Activated CD8-positive, alpha-beta memory T cell treated with anti-CD3 and anti-CD28 coated beads, Interleukin-2, amount 50 U/mL, for 1 hour (primary cell): ENCODE measurements around the gene CSRP3.

Experiments used
- DNase-seq: peaks from one replicate; pipeline ENCODE4 v3.0.0-alpha.2; 2020; ENCODE audit errors: extremely low read depth

CSRP3 gene

DNA sequence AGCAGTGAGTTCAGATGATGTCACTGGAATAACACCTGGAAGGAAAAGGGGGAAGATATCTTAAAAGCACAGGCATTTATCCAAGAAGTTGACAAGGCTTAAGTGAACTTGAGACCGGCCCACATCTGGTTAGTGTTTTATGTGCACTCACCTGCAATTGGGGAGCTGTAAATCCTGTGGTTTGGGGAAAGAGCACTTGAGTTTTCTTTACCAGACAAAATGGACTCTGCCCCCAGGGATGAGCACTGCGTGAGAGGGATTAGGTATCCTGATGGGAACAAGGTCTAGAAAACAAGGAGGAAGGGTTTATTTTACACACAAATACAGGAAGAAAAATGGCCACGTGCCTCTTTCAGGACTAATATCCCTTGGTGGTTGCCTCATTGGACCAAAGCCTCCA is 23.8 kb upstream of the CSRP3 start:
- DNase-seq = no peak

DNA sequence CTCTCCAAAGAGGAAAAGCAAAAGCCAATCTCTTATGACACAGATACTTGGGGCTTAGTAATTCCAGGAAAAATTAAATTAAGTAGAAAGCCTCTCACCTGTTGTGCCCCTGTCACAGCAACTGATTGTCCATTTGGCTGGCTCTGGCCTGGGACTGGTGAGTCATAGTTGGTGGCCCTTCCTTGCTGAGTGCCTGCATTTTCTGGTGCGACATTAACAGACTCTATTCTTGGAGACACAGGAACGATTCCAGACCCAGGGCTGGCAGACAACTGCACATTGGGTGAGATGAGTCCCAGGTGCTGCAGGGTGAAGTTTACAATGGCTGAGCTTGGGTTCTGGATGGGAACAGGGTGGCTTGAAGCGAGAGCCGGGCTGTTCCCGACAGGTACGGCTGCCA is 23.3 kb upstream of the CSRP3 start:
- DNase-seq = no peak

DNA sequence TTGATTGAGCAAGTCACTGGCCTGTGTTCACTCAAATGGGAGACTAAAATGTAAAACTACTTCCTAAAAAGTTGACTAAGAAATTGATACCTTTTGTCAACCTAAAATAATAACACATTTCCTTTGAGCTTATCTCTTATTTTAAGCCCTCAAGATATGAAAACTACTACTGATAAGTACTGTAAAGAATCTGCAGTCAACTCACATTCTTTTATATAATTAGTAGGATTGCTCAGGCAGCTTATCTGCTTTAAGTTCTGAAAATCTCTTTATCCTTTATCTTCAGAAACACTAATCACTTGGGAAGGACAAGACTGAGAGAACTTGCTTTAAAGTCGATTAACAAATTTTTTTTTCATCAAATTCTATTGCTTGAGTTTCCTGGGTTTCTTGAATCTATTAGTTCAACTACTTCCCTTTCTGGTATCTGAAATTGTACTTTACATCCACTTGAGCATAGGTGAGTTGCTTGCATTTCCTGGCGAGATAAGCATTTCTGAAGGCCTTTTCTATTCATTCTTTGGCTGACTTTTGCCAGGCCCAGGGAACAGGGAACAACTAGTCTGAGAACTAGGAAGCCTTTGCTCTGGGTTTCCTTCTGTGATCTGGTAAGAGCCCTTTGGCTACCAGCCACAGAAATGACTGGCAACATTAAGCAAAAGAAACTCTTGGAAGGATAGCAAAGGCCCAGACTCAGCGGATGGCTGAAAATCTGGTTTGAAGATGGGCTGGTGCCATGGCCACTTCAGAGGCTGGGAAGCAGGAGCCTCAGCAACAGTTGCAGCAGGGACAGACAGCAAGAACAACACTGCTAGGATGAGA is 19.3 kb upstream of the CSRP3 start:
- no peak for DNase-seq

DNA sequence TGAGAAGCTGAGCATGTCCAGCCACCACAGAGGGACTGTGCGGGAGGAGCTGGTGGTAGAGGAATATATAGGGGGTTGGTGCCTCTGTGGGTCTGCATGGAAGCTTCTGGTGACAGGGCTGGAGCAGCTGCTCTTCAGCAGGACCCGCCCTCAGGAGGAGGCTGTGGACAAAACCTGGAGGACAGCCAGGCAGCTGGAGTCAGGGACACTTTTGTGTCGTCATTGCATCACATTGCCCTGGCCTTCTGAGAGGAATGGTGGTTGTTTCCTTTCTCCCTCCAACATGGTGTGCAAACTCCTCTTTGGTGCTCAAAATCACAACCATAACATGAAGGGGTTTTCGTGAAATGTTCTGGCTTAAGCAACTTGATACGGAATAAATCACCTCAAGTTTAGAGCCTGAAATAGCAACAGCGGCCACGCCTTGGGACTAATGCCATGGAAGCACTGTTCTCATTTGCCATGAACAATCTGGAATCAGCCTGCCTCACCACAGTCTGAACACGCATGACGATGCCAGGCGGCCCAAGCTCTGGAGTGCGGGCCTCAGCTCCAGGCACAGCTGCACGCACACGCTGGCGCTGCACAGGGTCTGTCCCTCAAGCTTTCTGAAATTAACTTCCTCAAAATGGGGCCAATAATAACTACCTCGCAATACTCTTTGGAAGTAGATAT is 17.1 kb upstream of the CSRP3 start:
- DNase-seq = no peak

DNA sequence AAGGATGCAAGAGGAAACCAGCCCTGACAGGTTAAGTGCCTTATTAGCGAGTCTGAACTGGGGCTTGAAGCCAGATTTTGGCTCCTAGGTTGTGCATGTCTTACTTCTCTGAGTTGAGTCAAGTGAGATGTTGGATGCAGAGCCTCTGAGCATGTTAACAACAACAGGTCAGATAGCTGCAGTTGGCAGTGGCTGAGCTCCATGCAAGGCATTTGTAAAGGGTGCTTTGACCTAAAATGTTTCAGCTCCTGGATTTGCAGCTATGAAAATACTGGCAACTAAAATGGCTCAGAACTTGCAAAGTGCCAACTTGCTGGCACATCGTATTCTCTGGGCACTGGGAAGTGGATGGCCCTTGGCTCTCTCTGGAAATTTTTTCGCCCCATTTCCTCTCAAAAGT is 16.4 kb upstream of the CSRP3 start:
- DNase-seq = no peak

DNA sequence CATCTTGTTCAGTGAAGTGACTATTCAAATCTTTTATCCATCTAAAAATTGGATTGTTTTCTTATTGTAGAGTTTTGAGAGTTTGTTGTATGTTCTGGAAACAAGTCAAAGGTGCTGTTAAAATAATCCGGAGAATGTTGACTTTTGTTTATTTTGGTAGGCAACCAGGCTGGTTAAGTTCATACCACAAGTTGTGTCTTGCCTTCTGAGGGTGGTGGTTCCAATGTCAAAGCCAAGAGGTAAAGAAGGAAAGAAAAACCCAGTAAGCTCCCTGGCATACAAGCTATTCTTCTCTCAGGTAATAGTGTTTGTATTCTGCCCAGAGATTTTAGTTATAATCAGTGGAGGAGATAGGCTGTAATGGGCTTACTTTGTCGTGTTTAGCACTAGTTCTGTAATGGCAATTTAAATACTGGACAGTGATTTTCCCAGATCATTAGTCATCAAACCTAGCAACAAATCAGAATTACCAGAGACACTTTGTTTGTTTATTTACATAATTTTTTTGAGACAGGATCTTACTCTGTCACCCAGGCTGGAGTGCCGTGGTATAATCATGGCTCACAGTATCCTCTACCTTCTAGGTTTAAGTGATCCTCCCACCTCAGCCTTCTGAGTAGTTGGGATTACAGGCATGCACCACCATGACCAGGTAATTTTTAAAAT is 15.1 kb upstream of the CSRP3 start:
- DNase-seq = no peak

DNA sequence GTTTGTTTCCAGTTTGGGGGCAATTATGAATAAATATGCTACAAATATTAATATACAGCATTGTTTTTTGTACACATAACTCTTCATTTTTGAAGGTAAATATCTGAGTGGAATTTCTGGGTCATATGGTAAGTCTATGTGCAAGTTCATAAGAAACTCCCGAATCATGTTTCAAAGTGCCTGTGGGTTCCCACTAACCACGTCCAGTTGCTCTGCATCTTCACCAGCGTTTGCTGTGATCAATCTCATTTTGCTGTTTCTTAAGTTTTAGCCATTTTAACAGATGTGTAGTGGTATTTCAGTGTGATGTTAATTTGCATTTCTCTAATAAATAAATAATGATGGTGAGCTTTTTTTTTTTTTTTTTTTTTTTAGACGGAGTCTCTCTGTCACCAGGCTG is 14.2 kb upstream of the CSRP3 start:
- DNase-seq = no peak

DNA sequence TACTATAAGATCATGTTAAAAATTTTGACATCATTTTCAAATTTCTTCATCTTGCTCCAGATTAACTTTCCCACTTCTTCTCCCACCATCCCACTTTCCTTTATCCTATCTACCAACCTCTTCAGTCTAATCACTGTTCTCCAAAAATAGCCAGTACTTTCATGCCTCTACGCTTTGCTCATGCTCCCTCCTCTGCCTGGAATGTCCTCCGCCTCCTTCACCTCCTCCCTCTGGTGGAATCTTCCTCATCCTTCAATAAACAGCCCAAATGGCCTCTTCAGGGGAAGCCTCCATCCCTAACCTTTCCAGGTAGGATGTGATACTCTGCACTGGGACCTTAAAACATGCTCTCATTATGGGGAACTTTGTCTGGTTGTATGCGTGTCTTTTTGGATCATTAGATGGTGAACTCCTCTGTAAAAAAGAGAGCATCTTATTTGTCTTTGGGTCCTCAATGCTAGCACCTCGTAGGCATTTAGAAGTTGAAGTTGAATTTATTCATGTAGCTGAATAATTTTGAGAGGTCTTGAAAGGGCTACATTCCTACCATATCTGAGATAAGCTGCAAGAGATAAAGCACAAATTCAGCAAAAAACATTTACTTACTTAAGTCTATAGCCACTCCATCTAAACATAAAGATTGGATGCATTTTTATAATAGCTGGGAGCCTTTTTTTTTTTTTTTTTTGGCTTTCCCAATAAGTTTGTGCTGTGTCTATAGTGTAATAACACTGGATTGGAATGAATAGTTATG is 8.0 kb upstream of the CSRP3 start:
- no peak for DNase-seq

DNA sequence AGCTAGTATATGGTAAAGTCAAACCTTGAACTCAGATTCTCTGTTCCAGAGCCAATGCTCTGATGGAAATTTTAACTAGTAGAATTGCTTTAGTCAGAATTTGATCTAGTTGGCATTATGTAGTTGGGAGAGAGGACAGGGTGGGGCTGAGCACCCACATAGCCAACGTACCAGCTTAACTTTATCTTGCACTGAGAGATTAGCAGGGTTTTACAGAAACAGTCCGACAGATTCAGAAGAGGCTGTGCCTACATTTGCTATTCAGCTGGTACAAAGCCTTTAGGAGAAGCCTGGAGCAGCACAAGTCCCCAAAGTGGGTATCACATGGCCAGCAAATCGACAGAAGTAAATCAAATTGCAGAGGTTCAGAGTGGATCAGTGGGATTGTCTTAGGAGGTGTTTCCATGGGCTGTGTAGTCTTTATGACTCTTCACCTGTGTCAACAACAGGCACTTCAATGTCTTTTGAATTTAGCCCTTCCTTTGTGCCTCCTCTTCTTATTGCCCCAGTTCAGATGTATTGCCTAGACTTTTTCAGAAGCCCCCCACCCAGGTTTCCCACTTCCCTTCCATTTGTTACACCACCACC is 7.3 kb upstream of the CSRP3 start:
- no peak for DNase-seq

DNA sequence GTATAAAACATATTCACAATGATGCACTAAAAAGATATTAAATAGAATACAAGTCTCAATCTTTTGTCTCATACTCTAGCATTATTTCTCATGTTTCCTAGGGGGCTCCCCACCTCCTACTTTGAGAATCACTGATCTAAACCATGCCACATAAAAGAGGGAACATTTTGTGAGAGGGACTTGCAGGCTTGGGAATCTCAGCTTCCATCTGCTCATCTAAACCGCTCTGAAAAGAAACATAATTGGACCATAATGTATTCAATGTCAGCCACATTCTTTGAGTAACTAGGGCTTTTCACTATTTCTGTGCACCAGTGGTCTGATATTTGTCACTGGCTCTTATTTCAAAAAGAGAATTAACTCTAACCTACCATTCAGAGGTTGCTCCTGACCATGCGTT is 6.4 kb upstream of the CSRP3 start:
- no peak for DNase-seq

DNA sequence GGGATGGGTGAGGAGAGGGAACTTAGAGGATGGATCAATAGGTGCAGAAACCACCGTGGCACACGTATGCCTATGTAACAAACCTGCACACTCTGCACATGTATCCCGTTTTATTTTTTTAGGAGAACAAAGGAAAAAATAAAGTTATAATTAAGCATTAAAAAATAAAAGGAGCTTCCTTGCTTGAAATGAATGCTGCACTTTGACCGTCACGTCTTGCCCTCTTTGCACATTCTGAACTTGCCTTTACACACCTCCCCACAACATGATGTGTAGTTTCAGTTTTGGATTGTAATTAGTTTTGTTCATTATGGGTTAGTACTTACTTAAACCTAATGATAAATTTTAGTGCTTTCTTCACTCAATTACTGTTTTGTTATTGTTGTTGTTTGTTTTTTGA is 3.1 kb upstream of the CSRP3 start:
- no peak for DNase-seq

DNA sequence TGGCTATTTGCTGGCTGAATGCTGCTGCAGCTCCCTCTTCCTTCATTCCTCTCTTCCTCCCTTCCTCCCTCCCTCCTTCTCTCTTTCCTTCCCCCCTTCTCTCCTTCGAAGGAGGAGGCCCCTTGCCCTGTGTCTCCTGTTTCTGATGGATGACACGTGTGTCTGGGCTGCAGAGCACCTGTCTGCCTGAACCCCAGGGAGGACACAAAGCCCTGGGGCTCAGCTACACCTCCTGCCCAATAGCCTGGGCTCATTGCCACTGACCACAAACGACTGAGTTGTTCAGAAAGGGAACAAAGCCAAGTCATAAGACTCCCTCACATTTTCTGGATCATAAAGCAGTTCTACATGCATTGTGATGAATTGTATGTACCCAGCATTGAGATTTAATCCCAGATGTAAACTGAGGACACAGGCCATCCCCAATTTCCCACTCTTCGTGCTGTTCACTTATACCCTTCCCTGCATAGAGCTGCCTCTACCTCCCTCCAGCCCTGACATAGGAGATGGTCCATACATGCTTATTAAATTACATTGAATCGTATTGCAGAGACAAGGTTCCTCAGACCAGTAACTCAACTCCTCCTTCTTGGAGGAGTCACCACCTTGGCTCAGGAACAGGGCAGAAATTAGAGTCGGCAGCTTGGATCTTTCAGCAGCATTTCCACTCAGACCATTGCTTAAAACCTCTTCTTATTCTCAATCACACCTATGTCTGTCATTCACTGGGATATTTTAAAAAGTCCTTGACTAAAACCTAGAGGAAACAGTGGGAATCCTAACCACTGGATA is 1.2 kb downstream of the CSRP3 start:
- no peak for DNase-seq

DNA sequence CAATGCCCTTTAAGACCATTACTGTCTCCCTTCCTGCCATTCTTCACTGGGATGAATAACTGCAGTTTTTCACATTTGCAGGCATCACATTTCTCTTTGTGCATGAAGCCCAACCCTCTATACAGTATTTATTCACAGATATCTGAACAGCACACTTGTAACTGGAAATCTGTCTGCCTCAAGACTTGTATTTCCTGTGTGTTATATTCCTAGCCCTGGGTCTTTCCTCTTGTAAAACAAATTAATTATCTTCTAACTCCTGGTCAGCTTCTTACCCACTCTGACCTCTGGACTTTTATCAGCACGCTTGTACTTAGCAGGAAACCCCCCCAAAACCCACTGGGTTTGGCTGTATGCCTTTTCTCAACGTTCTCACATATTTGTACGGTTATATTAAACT is 2.0 kb downstream of the CSRP3 start:
- DNase-seq = no peak

DNA sequence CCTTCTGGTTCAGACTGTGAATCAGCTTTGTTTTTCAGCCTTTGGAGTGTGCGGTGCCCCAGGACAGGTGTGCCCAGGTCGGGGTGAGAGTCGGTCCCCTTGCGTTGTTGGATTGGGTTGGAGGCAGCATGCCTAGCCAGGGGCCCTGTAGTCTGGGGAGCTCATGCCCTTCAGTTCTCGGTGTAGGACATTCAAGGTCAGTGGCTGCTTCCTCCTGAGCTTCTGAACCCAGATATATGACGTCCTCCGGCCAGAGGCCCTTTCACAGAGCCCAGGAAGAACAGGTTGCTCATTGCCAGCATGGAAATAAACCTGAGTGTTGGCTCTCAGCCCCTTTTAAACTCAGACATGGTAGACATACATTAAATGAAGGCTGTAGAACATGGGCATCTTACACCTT is 2.7 kb downstream of the CSRP3 start:
- DNase-seq = no peak

DNA sequence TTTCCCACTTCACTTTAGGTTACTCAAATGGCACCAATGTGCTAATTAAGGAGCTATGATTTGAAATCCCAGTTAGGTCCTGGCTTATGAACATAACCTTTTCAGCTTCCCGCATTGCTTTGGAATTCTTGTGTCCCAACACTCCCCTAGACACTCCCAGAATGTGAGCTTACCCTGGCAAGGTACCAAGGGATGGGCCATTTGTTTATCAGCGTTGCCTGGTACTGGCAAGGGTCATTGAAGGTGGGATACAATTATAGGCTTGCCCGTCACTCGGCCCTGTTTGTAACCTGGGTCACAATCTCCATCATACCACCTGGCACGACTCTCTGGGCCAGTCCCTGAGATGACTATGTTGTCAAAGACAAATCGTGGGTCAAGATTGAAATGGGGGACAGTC is 5.4 kb downstream of the CSRP3 start:
- DNase-seq = no peak

DNA sequence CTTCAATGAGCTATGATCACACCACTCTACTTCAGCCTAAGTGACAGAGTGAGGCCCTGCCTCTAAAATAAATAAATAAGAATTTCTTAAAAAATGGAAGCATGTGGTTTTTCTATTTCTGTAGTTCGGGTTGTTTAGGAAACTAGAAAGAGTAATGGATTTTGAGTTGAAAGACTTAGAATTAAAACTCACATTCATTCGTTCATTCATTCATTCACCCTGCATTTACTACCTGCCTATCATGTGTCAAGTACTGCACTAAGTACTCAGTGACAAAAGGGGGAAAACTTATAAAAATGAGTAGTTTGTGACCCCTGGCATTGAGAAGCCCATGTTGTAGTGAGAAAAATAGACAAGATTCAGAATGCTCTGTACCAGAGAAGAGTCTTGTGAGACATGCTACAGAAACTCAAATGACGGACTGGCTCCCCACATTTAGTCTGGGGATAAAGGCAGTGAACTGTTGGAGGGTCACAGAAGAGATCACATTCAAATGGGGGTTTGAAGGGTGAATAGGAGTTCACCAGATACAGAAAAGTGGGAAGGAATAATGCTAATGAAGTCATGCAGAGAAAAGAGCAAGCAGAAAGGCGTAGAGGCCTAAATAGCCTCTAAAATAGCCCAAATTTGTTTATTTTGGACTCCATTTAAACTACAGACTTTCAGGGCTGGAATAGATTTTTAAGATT is 7.0 kb downstream of the CSRP3 start:
- DNase-seq = no peak

DNA sequence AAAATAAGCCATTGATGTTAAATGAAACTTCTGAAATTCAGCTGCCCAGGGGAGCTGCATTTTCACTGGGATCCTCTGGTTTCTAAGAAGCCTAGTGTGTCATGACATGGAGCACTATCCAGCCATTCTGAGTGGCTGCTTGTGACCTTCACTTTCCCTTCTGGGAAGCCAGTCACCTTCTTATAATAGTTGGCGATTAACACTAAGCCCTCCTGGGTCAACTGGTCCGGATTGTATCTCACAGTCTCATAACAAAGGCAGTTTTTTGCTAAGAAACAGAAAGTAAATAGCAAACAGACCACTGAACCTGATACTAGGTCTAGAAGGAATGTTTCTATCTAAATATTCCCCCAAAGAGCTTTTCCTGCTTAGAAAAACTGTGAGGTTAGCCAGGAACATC is 7.9 kb downstream of the CSRP3 start:
- DNase-seq = no peak

DNA sequence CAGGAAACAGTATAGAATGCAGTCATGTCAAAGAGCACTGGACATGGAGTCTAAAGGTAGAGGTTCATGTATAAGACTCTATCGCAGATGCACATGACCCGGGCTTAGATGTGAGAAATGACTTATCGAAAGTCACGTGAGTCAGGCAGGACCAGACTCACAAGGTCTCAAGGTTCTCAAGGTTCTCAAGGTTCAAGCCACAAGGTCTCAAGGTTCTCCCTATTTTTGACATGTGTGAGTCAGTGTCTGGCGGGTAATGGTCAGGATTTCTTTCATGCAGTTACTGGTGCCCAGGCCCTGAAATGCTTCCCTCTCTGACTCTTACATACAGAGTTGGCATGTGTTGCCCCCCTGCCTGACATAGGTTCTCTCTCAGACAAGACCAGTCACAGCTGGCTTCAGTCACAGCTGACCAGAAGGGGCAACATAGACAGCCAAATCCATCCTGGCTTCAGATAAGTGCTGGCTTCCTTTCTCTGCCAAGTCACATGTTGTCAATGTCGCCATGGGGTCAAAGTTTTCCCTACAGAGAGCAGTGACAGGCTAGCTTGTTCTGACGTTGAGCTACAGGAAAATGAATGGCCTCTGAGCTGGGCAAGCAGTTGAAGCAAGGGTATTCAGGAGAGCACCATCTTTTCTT is 10.1 kb downstream of the CSRP3 start:
- DNase-seq = no peak

DNA sequence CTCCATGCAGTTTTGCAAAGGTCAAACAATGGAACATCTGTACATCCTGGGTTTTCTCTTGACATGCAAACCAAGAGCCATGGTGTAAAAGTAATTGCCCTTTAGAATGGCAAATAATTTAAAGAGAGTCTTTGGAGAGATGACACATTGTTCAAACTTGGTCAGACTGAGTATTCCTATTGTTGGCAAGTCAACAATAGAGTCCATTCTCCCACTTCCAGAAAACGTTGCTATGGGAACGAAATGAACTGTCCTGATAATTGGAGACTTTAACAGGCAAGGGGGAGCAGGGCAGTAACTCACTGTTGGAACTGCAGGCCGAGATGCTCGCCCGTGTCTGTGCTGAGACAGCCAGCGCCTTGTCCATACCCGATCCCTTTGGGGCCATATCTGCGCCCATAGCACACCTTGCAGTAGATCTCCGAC is 13.9 kb downstream of the CSRP3 start:
- no peak for DNase-seq
